Right atrium auricular region (tissue), 2 donors: ENCODE data around the gene SLC24A4. TPM values are rescaled to one million over a fixed set of nuclear protein-coding genes. Genes with fewer than 3 reads are reported as not detected.

Source experiments
- DNase-seq: peaks from one replicate; pipeline ENCODE4 v3.0.0-alpha.2; 2019; ENCODE audit warnings: low spot score
- H3K27ac ChIP-seq, 2 donors: fragments of 200-600 bp; sonication (generic); 1 replicate in 1 of 2; 2 replicates in 1 of 2; pipeline ENCODE4 v1.5.1; 2016 to 2019
- H3K27me3 ChIP-seq, 2 donors: fragments of 200-600 bp; sonication (generic); one replicate each; pipeline versions ENCODE4 v1.5.1 to v1.6.0; 2017 to 2019
- H3K36me3 ChIP-seq: fragments of 200-600 bp; sonication (generic); one replicate; pipeline ENCODE4 v1.5.1; 2016
- H3K4me1 ChIP-seq, 2 donors: fragments of 200-600 bp; sonication (generic); one replicate each; pipeline versions ENCODE4 v1.5.1 to v1.6.0; 2017 to 2019
- H3K4me3 ChIP-seq, 2 donors: fragments of 200-600 bp; sonication (generic); 1 replicate in 1 of 2; 2 replicates in 1 of 2; pipeline ENCODE4 v1.5.1; 2017 to 2019; ENCODE audit warnings: mild to moderate bottlenecking in 1 of 2, moderate library complexity in 1 of 2
- H3K9me3 ChIP-seq, 2 donors: fragments of 200-600 bp; sonication (generic); one replicate each; pipeline ENCODE4 v1.5.1; 2019
- total RNA-seq, 2 donors: library from RNA; depleted of rRNA; stranded (reverse); fragments of >200 nt; gene quantifications; one replicate each; pipeline ENCODE4 v1.1.0, GENCODE V29; 2016
- TF ChIP-seq, protein P1 (sequence below), 2 donors: fragments of 200-600 bp; sonication (generic); IDR thresholded peaks; one replicate each; pipeline ENCODE4 v1.5.1; 2019; ENCODE audit warnings: antibody characterized with exemption in 2 of 2

The SLC24A4 gene
- total RNA-seq, 2 donors from 2014 or later, result 0.04 to 0.24 TPM

GRCh38 chr14:92340931-92341330 lies 18.0 kb downstream of the SLC24A4 start:
- no peak overlapping the region for H3K4me3 ChIP-seq
- no peaks in the 10 kb centered on the region for H3K4me1 ChIP-seq
- DNase-seq, result no peak
- H3K27me3 ChIP-seq, result no peaks in the 10 kb centered on the region
- no peak overlapping the region for H3K27ac ChIP-seq
- TF ChIP-seq, protein P1, sequence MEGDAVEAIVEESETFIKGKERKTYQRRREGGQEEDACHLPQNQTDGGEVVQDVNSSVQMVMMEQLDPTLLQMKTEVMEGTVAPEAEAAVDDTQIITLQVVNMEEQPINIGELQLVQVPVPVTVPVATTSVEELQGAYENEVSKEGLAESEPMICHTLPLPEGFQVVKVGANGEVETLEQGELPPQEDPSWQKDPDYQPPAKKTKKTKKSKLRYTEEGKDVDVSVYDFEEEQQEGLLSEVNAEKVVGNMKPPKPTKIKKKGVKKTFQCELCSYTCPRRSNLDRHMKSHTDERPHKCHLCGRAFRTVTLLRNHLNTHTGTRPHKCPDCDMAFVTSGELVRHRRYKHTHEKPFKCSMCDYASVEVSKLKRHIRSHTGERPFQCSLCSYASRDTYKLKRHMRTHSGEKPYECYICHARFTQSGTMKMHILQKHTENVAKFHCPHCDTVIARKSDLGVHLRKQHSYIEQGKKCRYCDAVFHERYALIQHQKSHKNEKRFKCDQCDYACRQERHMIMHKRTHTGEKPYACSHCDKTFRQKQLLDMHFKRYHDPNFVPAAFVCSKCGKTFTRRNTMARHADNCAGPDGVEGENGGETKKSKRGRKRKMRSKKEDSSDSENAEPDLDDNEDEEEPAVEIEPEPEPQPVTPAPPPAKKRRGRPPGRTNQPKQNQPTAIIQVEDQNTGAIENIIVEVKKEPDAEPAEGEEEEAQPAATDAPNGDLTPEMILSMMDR (IDR thresholded peaks at IDR 0.05), result no peak
- H3K9me3 ChIP-seq, result no peaks in the 10 kb centered on the region
- H3K36me3 ChIP-seq, result no peaks in the 10 kb centered on the region

DNA sequence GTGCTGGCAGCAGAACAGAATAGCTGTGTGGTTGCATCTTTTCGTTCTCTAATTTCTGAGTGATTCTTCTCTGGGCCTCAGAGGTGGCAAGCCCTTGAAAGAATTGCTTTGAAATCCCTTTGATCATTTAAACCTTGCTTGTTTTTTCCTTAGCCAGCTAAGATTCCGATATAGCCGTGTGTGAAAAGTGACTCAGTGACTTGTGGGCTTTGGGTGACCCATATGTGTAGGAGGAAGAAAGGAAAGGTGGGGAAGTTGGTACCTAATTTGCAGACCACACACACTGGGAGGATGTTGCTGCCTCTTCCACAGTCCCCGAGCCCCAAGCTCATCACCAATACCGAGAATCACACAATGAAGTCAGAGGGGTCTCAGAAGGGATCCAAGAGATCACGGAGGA lies 18.8 kb downstream of the SLC24A4 start:
- no peaks in the 10 kb centered on the region for H3K9me3 ChIP-seq

DNA sequence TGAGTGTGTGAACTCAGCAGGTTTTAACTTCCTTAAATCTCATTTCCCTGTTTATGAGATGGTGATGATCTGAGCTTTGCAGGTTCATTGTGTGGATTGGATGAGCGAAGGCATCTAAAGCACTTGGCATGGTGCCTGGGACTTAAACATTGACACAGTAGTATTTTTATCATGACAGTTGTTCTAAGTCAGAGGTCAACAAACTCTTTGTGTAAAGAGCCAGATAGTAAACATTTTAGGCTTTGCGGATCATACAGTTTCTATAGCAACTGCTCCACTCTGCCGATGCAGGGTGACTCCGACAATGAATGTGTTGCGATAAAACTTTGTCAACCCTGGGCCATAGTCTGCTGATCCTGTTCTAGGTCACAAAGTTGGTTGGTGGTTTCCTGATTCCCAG lies 25.2 kb downstream of the SLC24A4 start:
- TF ChIP-seq, protein P1 (IDR thresholded peaks at IDR 0.05), result no peak
- Histone ChIP-seq H3K27me3 (no peaks in the 10 kb centered on the region), H3K4me1 (no peaks in the 10 kb centered on the region), H3K4me3 (no peak overlapping the region), H3K9me3 (no peaks in the 10 kb centered on the region), H3K36me3 (no peaks in the 10 kb centered on the region), H3K27ac (no peak overlapping the region)
- DNase-seq, result no peak

More for the DNA sequence above, 18.8 kb downstream of the SLC24A4 start:
- H3K36me3 ChIP-seq, result no peaks in the 10 kb centered on the region
- H3K27me3 ChIP-seq, result no peaks in the 10 kb centered on the region
- TF ChIP-seq, protein P1 (IDR thresholded peaks at IDR 0.05), result no peak
- no peak overlapping the region for H3K4me3 ChIP-seq
- DNase-seq, result no peak
- H3K27ac ChIP-seq, result no peak overlapping the region
- H3K4me1 ChIP-seq, result no peaks in the 10 kb centered on the region

DNA sequence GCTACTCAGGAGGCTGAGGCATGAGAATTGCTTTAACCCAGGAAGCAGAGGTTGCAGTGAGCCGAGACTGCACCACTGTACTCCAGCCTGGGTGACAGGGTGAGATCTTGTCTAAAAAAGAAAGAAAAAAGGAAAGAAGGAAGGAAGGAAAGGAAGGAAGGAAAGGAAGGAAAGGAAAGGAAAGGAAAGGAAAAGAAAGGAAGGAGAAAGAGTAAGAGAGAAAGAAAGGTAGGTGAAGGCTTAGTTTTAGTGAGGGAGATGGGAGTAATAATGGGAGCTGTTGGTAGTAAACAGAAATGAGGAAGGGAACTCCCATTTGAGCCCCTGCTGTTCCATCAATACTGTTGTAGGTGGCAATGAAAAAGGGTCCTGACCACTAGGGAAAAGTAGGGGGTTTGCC lies 28.8 kb downstream of the SLC24A4 start:
- TF ChIP-seq, protein P1 (IDR thresholded peaks at IDR 0.05), result no peak
- H3K27ac ChIP-seq, result no peak overlapping the region
- no peaks in the 10 kb centered on the region for H3K27me3 ChIP-seq
- H3K36me3 ChIP-seq, result no peaks in the 10 kb centered on the region
- no peaks in the 10 kb centered on the region for H3K4me1 ChIP-seq
- no peak overlapping the region for H3K4me3 ChIP-seq
- no peaks in the 10 kb centered on the region for H3K9me3 ChIP-seq
- DNase-seq, result no peak

GRCh38 chr14:92352158-92352985 lies 29.4 kb downstream of the SLC24A4 start:
- H3K27me3 ChIP-seq, result no peaks in the 10 kb centered on the region
- TF ChIP-seq, protein P1 (IDR thresholded peaks at IDR 0.05), result no peak
- H3K36me3 ChIP-seq, result no peaks in the 10 kb centered on the region
- no peak overlapping the region for H3K27ac ChIP-seq
- H3K4me3 ChIP-seq, result no peak overlapping the region
- H3K4me1 ChIP-seq, result no peaks in the 10 kb centered on the region
- no peak for DNase-seq
- no peaks in the 10 kb centered on the region for H3K9me3 ChIP-seq

- no peak for DNase-seq
- H3K36me3 ChIP-seq, result no peaks in the 10 kb centered on the region
- no peak overlapping the region for H3K4me3 ChIP-seq
- H3K9me3 ChIP-seq, result no peaks in the 10 kb centered on the region
- no peaks in the 10 kb centered on the region for H3K4me1 ChIP-seq
- TF ChIP-seq, protein P1 (IDR thresholded peaks at IDR 0.05), result no peak
- H3K27ac ChIP-seq, result no peak overlapping the region
- no peaks in the 10 kb centered on the region for H3K27me3 ChIP-seq
Measured at GRCh38 chr14:92353447-92353846, 30.5 kb downstream of the SLC24A4 start.
